Spleen (tissue), 7 donors: ENCODE measurements around the gene ADAMTS17.

Experiments used
- POLR2A ChIP-seq, 3 donors: fragments of 450-650 bp; IDR thresholded peaks; one replicate each; pipeline ENCODE4 v1.5.1; 2017; ENCODE audit warnings: antibody characterized with exemption in 3 of 3, mild to moderate bottlenecking in 1 of 3
- TF ChIP-seq, protein P1 (sequence below), 11 experiments: fragments of 200-600 bp in 7 of 11; fragments of 450-650 bp in 4 of 11; sonication (generic) in 4 of 11; IDR thresholded peaks in 8 of 11; conservative IDR thresholded peaks in 3 of 11; 1 replicate in 7 of 11; 2 replicates in 4 of 11; pipeline versions ENCODE4 v1.4.0 to v1.8.0; 2016 to 2021; ENCODE audit warnings: antibody characterized with exemption in 11 of 11, inconsistent platforms in 4 of 11, mild to moderate bottlenecking in 1 of 11
- donor health status: DM: no; HTN: no; CAD: no; lungs with moderate emphysema.
- donor health status: DM: no; HTN: no; CAD: no.
- donor health status: DM: no; HTN: no; CAD: no.

DNA sequence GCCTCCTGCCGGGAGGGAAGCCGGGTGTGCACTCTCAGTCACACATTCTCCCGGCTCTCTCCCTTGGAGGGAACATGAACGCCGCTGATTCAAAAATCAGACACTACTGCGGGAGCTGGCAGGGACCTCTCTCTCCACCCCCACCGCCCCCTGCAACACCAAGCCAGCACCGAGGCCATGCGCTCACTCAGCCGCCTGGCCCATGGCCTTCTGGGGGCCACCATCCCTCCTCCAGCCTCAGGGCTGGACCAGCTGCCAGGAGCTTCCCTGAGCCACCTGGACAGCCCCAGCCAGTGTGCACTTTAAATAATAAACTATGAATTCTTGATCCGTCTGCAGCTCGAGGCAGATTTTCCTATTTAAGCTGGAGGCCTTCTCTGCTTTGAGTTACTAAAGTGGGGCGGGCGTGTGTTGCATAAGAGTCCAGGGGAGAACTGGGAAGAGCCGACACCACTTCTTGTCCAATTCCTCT, 30.6 kb downstream of the ADAMTS17 start:
- TF ChIP-seq, protein P1, sequence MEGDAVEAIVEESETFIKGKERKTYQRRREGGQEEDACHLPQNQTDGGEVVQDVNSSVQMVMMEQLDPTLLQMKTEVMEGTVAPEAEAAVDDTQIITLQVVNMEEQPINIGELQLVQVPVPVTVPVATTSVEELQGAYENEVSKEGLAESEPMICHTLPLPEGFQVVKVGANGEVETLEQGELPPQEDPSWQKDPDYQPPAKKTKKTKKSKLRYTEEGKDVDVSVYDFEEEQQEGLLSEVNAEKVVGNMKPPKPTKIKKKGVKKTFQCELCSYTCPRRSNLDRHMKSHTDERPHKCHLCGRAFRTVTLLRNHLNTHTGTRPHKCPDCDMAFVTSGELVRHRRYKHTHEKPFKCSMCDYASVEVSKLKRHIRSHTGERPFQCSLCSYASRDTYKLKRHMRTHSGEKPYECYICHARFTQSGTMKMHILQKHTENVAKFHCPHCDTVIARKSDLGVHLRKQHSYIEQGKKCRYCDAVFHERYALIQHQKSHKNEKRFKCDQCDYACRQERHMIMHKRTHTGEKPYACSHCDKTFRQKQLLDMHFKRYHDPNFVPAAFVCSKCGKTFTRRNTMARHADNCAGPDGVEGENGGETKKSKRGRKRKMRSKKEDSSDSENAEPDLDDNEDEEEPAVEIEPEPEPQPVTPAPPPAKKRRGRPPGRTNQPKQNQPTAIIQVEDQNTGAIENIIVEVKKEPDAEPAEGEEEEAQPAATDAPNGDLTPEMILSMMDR (IDR thresholded peaks at IDR 0.05 in 8 of 11, conservative IDR thresholded peaks at IDR 0.05 in 3 of 11), result no peak
- TF ChIP-seq POLR2A (IDR thresholded peaks at IDR 0.05), result no peak
